ENCODE results near the gene RGMA.
"Not testable (repeated sequence)": the region's sequence is repeated elsewhere in the genome, so short reads cannot be mapped to it uniquely, and the experiment has no call there.

Gene RGMA

GRCh38 chr15:93046120-93046519 lies 42.9 kb downstream of the RGMA start:
- no peak for DNase-seq

- DNase-seq = no peak
Measured at GRCh38 chr15:93045191-93045785, 43.7 kb downstream of the RGMA start.

- DNase-seq = no peak
Measured at GRCh38 chr15:93044301-93045190, 44.5 kb downstream of the RGMA start.

- no peak for DNase-seq
Measured at GRCh38 chr15:93043621-93044300, 45.2 kb downstream of the RGMA start.

GRCh38 chr15:93042691-93043378 lies 46.2 kb downstream of the RGMA start:
- no peak for DNase-seq

- no peak for DNase-seq
Measured at GRCh38 chr15:93042211-93042610, 46.8 kb downstream of the RGMA start.

GRCh38 chr15:93041159-93041547 lies 47.9 kb downstream of the RGMA start:
- DNase-seq = no peak

GRCh38 chr15:93040288-93041158 lies 48.5 kb downstream of the RGMA start:
- DNase-seq = no peak

GRCh38 chr15:93039562-93040287 lies 49.3 kb downstream of the RGMA start:
- DNase-seq = not testable (repeated sequence)

- DNase-seq = no peak
Measured at GRCh38 chr15:93037820-93038705, 50.9 kb downstream of the RGMA start.

- DNase-seq = no peak
Measured at GRCh38 chr15:93036951-93037819, 51.8 kb downstream of the RGMA start.

GRCh38 chr15:93035953-93036810 lies 52.8 kb downstream of the RGMA start:
- peak; percentile 12 for DNase-seq

GRCh38 chr15:93035092-93035915 lies 53.7 kb downstream of the RGMA start:
- DNase-seq = no peak

- no peak for DNase-seq
Measured at GRCh38 chr15:93034512-93034911, 54.5 kb downstream of the RGMA start.

- DNase-seq = no peak
Measured at GRCh38 chr15:93033434-93034045, 55.5 kb downstream of the RGMA start.

- not testable (repeated sequence) for DNase-seq
Measured at GRCh38 chr15:93032515-93033206, 56.4 kb downstream of the RGMA start.
